GM23338 (cell line): Measurements from ENCODE around the gene PRKD3. TPM values are rescaled to one million over a fixed set of nuclear protein-coding genes. Genes with fewer than 3 reads are reported as not detected.

Source experiments
- ATAC-seq: fragments of 200-7000 bp; cut with Tn5 transposase; 3 replicates; pipeline ENCODE4 v1.9.1; 2020
- DNase-seq: peaks from one replicate; pipeline ENCODE4 v3.0.0-alpha.2; 2015; ENCODE audit warnings: low spot score
- H2AFZ ChIP-seq: fragments of 200-600 bp; sonication (generic); 2 replicates; pipeline ENCODE4 v1.8.0; 2016; ENCODE audit warnings: antibody characterized with exemption, mild to moderate bottlenecking, moderate library complexity
- H3F3A ChIP-seq: fragments of 200-600 bp; sonication (generic); replicated peaks from 2 replicates; pipeline ENCODE4 v1.8.0; 2017; ENCODE audit warnings: antibody characterized with exemption, mixed run types, low read depth
- H3K27ac ChIP-seq: fragments of 200-600 bp; sonication (generic); 2 replicates; pipeline ENCODE4 v1.6.1; 2016; ENCODE audit warnings: low read depth
- H3K27me3 ChIP-seq: fragments of 200-600 bp; sonication (generic); 2 replicates; pipeline ENCODE4 v1.8.0; 2016; ENCODE audit warnings: mild to moderate bottlenecking, mixed run types, moderate library complexity; ENCODE audit not compliant: insufficient read depth
- H3K36me3 ChIP-seq: fragments of 200-600 bp; sonication (generic); 2 replicates; pipeline ENCODE4 v1.8.0; 2016; ENCODE audit warnings: mild to moderate bottlenecking; ENCODE audit not compliant: insufficient read depth
- H3K4me1 ChIP-seq: fragments of 200-600 bp; sonication (generic); 2 replicates; pipeline ENCODE4 v1.8.0; 2016; ENCODE audit warnings: mild to moderate bottlenecking, moderate library complexity; ENCODE audit not compliant: insufficient read depth
- H3K4me2 ChIP-seq: fragments of 200-600 bp; sonication (generic); 2 replicates; pipeline ENCODE4 v1.7.1; 2017; ENCODE audit warnings: mixed run types
- H3K4me3 ChIP-seq: fragments of 200-600 bp; sonication (generic); 2 replicates; pipeline ENCODE4 v1.6.1; 2016; ENCODE audit warnings: mixed run types
- H3K79me2 ChIP-seq: fragments of 200-600 bp; sonication (generic); replicated peaks from 2 replicates; pipeline ENCODE4 v1.8.0; 2017; ENCODE audit warnings: mild to moderate bottlenecking; ENCODE audit not compliant: insufficient read depth
- H3K9me2 ChIP-seq: fragments of 200-600 bp; sonication (generic); 2 replicates; pipeline ENCODE4 v1.8.0; 2017; ENCODE audit not compliant: insufficient read depth
- H4K20me1 ChIP-seq: fragments of 200-600 bp; sonication (generic); replicated peaks from 2 replicates; pipeline ENCODE4 v1.8.0; 2017; ENCODE audit warnings: mild to moderate bottlenecking; ENCODE audit not compliant: insufficient read depth
- H3K27ac Mint-ChIP-seq: 2 replicates; pipeline ENCODE4 v1.8.0; 2020; ENCODE audit warnings: inconsistent platforms, mild to moderate bottlenecking, moderate library complexity, mixed read lengths
- H3K27me3 Mint-ChIP-seq: 3 replicates; pipeline ENCODE4 v1.8.0; 2022; ENCODE audit warnings: low read depth, mild to moderate bottlenecking, moderate library complexity, mixed read lengths, inconsistent platforms; ENCODE audit not compliant: insufficient read depth, poor library complexity
- H3K36me3 Mint-ChIP-seq: 3 replicates; pipeline ENCODE4 v1.8.0; 2021; ENCODE audit warnings: low read depth, mild to moderate bottlenecking, inconsistent platforms, moderate library complexity, mixed read lengths
- H3K4me1 Mint-ChIP-seq: 3 replicates; pipeline ENCODE4 v1.8.0; 2020; ENCODE audit warnings: mild to moderate bottlenecking, inconsistent platforms, mixed read lengths
- H3K4me3 Mint-ChIP-seq: 3 replicates; pipeline ENCODE4 v1.8.0; 2021; ENCODE audit warnings: moderate library complexity, mild to moderate bottlenecking, inconsistent platforms, mixed read lengths
- H3K9me3 Mint-ChIP-seq: 3 replicates; pipeline ENCODE4 v1.8.0; 2020; ENCODE audit warnings: moderate library complexity, mild to moderate bottlenecking, inconsistent platforms, mixed read lengths
- CTCF ChIP-seq, 2 experiments: fragments of 200-600 bp in 1 of 2; sonication (generic) in 1 of 2; conservative IDR thresholded peaks; 2 replicates each; pipeline versions ENCODE4 v1.5.1 to v1.6.1; 2016 to 2017; ENCODE audit warnings: antibody characterized with exemption in 2 of 2, low read depth in 2 of 2, mild to moderate bottlenecking in 2 of 2, moderate library complexity in 1 of 2
- ETS1 ChIP-seq: IDR thresholded peaks from 2 replicates; pipeline ENCODE4 v1.6.1; 2016; ENCODE audit warnings: antibody characterized with exemption
- EZH2 ChIP-seq: fragments of 200-600 bp; sonication (generic); IDR thresholded peaks from one replicate; pipeline ENCODE4 v1.8.0; 2017; ENCODE audit warnings: antibody characterized with exemption, mild to moderate bottlenecking, low read depth; ENCODE audit not compliant: unreplicated experiment
- EZH2phosphoT487 ChIP-seq: fragments of 200-600 bp; sonication (generic); IDR thresholded peaks from one replicate; pipeline ENCODE4 v1.8.1; 2018; ENCODE audit warnings: antibody characterized with exemption; ENCODE audit not compliant: unreplicated experiment
- NANOG ChIP-seq: IDR thresholded peaks from 2 replicates; pipeline ENCODE4 v1.6.1; 2016; ENCODE audit warnings: antibody characterized with exemption, borderline replicate concordance
- STAT1 ChIP-seq: IDR thresholded peaks from one replicate; pipeline ENCODE4 v1.6.1; 2016; ENCODE audit warnings: antibody characterized with exemption; ENCODE audit not compliant: unreplicated experiment
- ZNF114 ChIP-seq: fragments of 250-450 bp; sonication (Bioruptor Pico); IDR thresholded peaks from 2 replicates; pipeline ENCODE4 v1.5.0; 2020; ENCODE audit warnings: mild to moderate bottlenecking, moderate library complexity
- polyA plus RNA-seq: library from polyadenylated mRNA; unstranded; fragments of >200 nt; fragmentation: Nextera tagmentation; extraction: Ambion mirVana; gene quantifications from 2 replicates; pipeline ENCODE4 v1.2.1, GENCODE V29; 2016
- total RNA-seq: library from RNA; depleted of rRNA; stranded (reverse); fragments of >200 nt; shearing (Covaris generic); gene quantifications from 2 replicates; pipeline ENCODE4 v1.2.3, GENCODE V29; 2014

PRKD3 gene
- total and polyA plus RNA-seq, 2 experiments from 2014 or later, result 59.7 to 77.0 TPM

- TF ChIP-seq EZH2 (no peak), STAT1 (no peak), NANOG (no peak), CTCF (conservative IDR thresholded peaks at IDR 0.05; ENCODE audit: low read depth in 2 of 2) (no peak), EZH2phosphoT487 (no peak)
These were observed 4.7 kb downstream of the PRKD3 start (continued) for GRCh38 chr2:37319754-37320609.

- H3K27me3 ChIP-seq, result no peaks in the 10 kb centered on the region
- no peak overlapping the region for H3K27ac ChIP-seq
- Mint-ChIP-seq H3K27ac (no peak overlapping the region), H3K36me3 (peaks cover 3% of the 10 kb centered on the region; the same call in 1 of the 3 replicates), H3K4me1 (peaks cover 60% of the 10 kb centered on the region), H3K9me3 (no peaks in the 10 kb centered on the region), H3K4me3 (no peak overlapping the region), H3K27me3 (peaks cover 2% of the 10 kb centered on the region)
- no peak overlapping the region for H3K4me2 ChIP-seq
- H3K9me2 ChIP-seq, result no peaks in the 10 kb centered on the region
- no peak for DNase-seq
- peaks cover 100% of the 10 kb centered on the region for H3K79me2 ChIP-seq
- no peak overlapping the region for H3K4me3 ChIP-seq
- no peak for ATAC-seq
- peaks cover 40% of the 10 kb centered on the region for H3K4me1 ChIP-seq
- H3K36me3 ChIP-seq, result peaks cover 3% of the 10 kb centered on the region; the same call in 1 of the 2 replicates
- no peak for TF ChIP-seq CTCF (conservative IDR thresholded peaks at IDR 0.05; ENCODE audit: low read depth in 2 of 2)
- TF ChIP-seq ETS1, result no peak
- no peak for TF ChIP-seq ZNF114 (CRISPR knock-in tag)
- H3F3A ChIP-seq, result 0 out of 2 replicates have a peak, but pooled peaks cover 1% of the 10 kb centered on the region
- H4K20me1 ChIP-seq, result peaks cover 22% of the 10 kb centered on the region; the same call in 1 of the 2 replicates
- H2AFZ ChIP-seq, result no peak overlapping the region
These were observed 6.2 kb downstream of the PRKD3 start for GRCh38 chr2:37318401-37318800.
